Loucy (cell line): ENCODE results near the gene FTCDNL1.

Source experiments
- H2AFZ ChIP-seq: fragments of 200-600 bp; sonication (generic); 2 replicates; pipeline ENCODE4 v1.6.0; 2016; ENCODE audit warnings: antibody characterized with exemption, mild to moderate bottlenecking, low read length, moderate library complexity
- H3F3A ChIP-seq: fragments of 200-600 bp; 2 replicates; pipeline ENCODE4 v1.6.0; 2016; ENCODE audit warnings: antibody characterized with exemption, low read depth, mild to moderate bottlenecking
- H3K27me3 ChIP-seq: fragments of 200-600 bp; sonication (generic); 2 replicates; pipeline ENCODE4 v1.6.1; 2014; ENCODE audit warnings: low read length, mild to moderate bottlenecking; ENCODE audit not compliant: insufficient read depth, poor library complexity, severe bottlenecking
- H3K36me3 ChIP-seq: fragments of 200-600 bp; sonication (generic); 2 replicates; pipeline ENCODE4 v1.6.1; 2016; ENCODE audit warnings: low read length; ENCODE audit not compliant: insufficient read depth
- H3K4me1 ChIP-seq: fragments of 200-600 bp; sonication (generic); 2 replicates; pipeline ENCODE4 v1.5.1; 2014; ENCODE audit warnings: low read length, mild to moderate bottlenecking; ENCODE audit not compliant: insufficient read depth, poor library complexity, severe bottlenecking
- H3K4me2 ChIP-seq: fragments of 200-600 bp; sonication (generic); 2 replicates; pipeline ENCODE4 v1.6.0; 2014; ENCODE audit warnings: antibody characterized with exemption, low read length, low read depth, mild to moderate bottlenecking; ENCODE audit not compliant: poor library complexity, severe bottlenecking
- H3K4me3 ChIP-seq: fragments of 200-600 bp; sonication (generic); 2 replicates; pipeline ENCODE4 v1.5.1; 2014; ENCODE audit warnings: low read length, mild to moderate bottlenecking, mixed read lengths; ENCODE audit not compliant: poor library complexity, severe bottlenecking
- H3K79me2 ChIP-seq: fragments of 200-600 bp; sonication (generic); 2 replicates; pipeline ENCODE4 v1.6.1; 2014; ENCODE audit warnings: low read length; ENCODE audit not compliant: insufficient read depth
- H3K9ac ChIP-seq: fragments of 200-600 bp; sonication (generic); 2 replicates; pipeline ENCODE4 v1.6.0; 2014; ENCODE audit warnings: mild to moderate bottlenecking, low read depth, low read length, moderate library complexity; ENCODE audit not compliant: poor library complexity, severe bottlenecking
- H3K9me2 ChIP-seq: fragments of 200-600 bp; sonication (generic); replicated peaks from 2 replicates; pipeline ENCODE4 v1.6.1; 2016; ENCODE audit warnings: low read depth, low read length, mixed read lengths
- H3K9me3 ChIP-seq: fragments of 200-600 bp; sonication (generic); 2 replicates; pipeline ENCODE4 v1.6.1; 2014; ENCODE audit warnings: mild to moderate bottlenecking, antibody characterized with exemption, low read length, low read depth; ENCODE audit not compliant: insufficient read depth
- H4K20me1 ChIP-seq: fragments of 200-600 bp; sonication (generic); 2 replicates; pipeline ENCODE4 v1.6.0; 2014; ENCODE audit warnings: antibody characterized with exemption, low read length, mild to moderate bottlenecking; ENCODE audit not compliant: insufficient read depth, poor library complexity, severe bottlenecking
- CTCF ChIP-seq: fragments of 200-600 bp; sonication (generic); conservative IDR thresholded peaks from 2 replicates; pipeline ENCODE4 v1.5.1; 2014; ENCODE audit warnings: mild to moderate bottlenecking, antibody characterized with exemption, low read length
- EZH2phosphoT487 ChIP-seq: fragments of 200-600 bp; IDR thresholded peaks from 2 replicates; pipeline ENCODE4 v1.6.1; 2018; ENCODE audit warnings: antibody characterized with exemption, mild to moderate bottlenecking, moderate library complexity, borderline replicate concordance

Gene FTCDNL1

GRCh38 chr2:199718074-199718473 is 132.9 kb downstream of the FTCDNL1 start:
- Histone ChIP-seq H3K36me3 (no peaks in the 10 kb centered on the region), H3K4me3 (no peak overlapping the region), H2AFZ (no peak overlapping the region), H3K9me2 (no peaks in the 10 kb centered on the region), H3K4me2 (no peak overlapping the region), H3K79me2 (no peaks in the 10 kb centered on the region), H3K9me3 (no peaks in the 10 kb centered on the region), H3K27me3 (no peaks in the 10 kb centered on the region), H4K20me1 (no peaks in the 10 kb centered on the region), H3K4me1 (no peaks in the 10 kb centered on the region), H3K9ac (no peak overlapping the region), H3F3A (no peaks in the 10 kb centered on the region)
- TF ChIP-seq EZH2phosphoT487 (no peak), CTCF (no peak)

GRCh38 chr2:199717587-199717907 is 133.4 kb downstream of the FTCDNL1 start:
- Histone ChIP-seq H3K9me3 (no peaks in the 10 kb centered on the region), H3K79me2 (no peaks in the 10 kb centered on the region), H2AFZ (no peak overlapping the region), H3K4me1 (no peaks in the 10 kb centered on the region), H3K9ac (no peak overlapping the region), H3K36me3 (no peaks in the 10 kb centered on the region), H3K4me2 (no peak overlapping the region), H3K4me3 (no peak overlapping the region), H4K20me1 (no peaks in the 10 kb centered on the region), H3K27me3 (no peaks in the 10 kb centered on the region), H3F3A (no peaks in the 10 kb centered on the region), H3K9me2 (no peaks in the 10 kb centered on the region)
- TF ChIP-seq EZH2phosphoT487 (no peak), CTCF (no peak)

- no peaks in the 10 kb centered on the region for H3K9me3 ChIP-seq
- no peak overlapping the region for H3K9ac ChIP-seq
- no peaks in the 10 kb centered on the region for H3K27me3 ChIP-seq
- H3K4me1 ChIP-seq, result no peaks in the 10 kb centered on the region
- H3K79me2 ChIP-seq, result no peaks in the 10 kb centered on the region
- H2AFZ ChIP-seq, result no peak overlapping the region
- no peak overlapping the region for H3K4me3 ChIP-seq
- H3K9me2 ChIP-seq, result no peaks in the 10 kb centered on the region
- H3K4me2 ChIP-seq, result no peak overlapping the region
- H3K36me3 ChIP-seq, result no peaks in the 10 kb centered on the region
- H3F3A ChIP-seq, result no peaks in the 10 kb centered on the region
- H4K20me1 ChIP-seq, result no peaks in the 10 kb centered on the region
- TF ChIP-seq EZH2phosphoT487 (no peak), CTCF (no peak)
Measured at GRCh38 chr2:199716807-199717586, 134.0 kb downstream of the FTCDNL1 start.
